ENCODE measurements around the gene GRM4. TPM values are rescaled to one million over a fixed set of nuclear protein-coding genes. Genes with fewer than 3 reads are reported as not detected.

The GRM4 gene
- total RNA-seq, 4 donors from 2014 or later = not detected

GRCh38 chr6:34022250-34022872 is 123.5 kb downstream of the GRM4 start:
- TF ChIP-seq, protein P1, sequence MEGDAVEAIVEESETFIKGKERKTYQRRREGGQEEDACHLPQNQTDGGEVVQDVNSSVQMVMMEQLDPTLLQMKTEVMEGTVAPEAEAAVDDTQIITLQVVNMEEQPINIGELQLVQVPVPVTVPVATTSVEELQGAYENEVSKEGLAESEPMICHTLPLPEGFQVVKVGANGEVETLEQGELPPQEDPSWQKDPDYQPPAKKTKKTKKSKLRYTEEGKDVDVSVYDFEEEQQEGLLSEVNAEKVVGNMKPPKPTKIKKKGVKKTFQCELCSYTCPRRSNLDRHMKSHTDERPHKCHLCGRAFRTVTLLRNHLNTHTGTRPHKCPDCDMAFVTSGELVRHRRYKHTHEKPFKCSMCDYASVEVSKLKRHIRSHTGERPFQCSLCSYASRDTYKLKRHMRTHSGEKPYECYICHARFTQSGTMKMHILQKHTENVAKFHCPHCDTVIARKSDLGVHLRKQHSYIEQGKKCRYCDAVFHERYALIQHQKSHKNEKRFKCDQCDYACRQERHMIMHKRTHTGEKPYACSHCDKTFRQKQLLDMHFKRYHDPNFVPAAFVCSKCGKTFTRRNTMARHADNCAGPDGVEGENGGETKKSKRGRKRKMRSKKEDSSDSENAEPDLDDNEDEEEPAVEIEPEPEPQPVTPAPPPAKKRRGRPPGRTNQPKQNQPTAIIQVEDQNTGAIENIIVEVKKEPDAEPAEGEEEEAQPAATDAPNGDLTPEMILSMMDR (IDR thresholded peaks at IDR 0.05; ENCODE audit: low read depth) = no peak

DNA sequence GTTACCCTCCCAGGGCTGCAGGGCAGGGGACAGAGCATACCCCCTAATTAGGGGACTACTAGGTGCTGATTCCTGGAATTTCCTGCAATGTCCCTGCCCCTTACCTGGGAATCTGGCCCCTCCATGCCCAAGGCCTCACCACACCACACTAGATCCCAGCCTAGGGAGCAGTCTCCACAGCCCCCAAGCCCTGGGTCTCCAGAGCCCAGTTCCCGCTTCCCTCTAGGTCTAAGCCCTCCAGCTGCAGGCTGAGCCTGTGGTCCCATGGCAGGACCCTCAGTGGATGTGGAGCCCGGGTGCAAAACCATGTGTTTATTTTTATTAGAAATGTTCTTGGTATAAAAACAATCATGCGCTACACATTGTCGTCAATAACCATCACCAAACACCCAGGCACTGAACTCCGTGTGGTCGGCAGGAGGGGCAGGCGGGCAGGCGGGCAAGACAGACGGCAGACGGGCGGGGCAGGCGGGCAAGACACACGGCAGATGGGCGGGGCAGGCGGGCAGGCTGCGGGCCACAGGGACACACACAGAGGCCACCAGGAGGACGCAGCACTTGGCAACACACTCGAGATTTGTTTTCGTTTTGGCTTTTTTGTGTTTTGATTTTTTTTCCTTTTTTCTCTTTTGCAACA is 124.2 kb downstream of the GRM4 start:
- TF ChIP-seq, protein P1 (IDR thresholded peaks at IDR 0.05; ENCODE audit: low read depth) = no peak

DNA sequence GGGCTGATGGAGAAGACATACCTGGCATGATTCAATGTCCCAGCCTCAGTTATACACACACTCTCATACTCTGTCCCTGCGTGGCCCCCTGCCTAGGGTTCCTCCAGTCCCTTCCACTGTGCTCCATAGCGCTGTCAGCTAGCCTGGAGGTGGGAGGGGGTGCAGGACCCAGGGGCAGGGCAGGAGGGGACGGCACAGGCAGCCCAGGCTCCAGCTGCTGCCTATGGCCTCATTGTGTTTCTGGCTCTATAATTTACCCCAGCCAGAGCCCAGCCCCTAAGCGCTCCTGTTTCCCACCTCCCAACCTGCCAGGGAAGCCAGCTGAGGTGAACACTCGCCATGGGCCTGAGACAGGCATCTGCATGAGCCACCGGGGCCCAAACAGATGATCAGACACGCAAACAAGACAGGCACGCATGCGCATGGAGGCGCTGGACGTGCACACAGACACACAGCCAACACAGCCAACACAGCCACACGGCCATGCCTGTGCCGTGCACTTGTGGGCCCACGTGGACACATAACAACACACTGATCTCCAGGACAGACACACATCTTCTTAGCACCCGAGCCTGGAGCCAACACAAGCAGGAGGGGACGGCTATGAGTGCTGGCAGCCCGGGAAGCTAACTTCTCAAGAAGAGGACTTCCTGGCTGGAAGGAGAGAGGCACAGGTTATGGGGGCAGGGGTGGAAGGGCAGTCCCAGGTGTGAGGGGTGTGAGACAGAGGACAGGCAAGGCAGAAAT is 124.9 kb downstream of the GRM4 start:
- TF ChIP-seq, protein P1 (IDR thresholded peaks at IDR 0.05; ENCODE audit: low read depth) = no peak

GRCh38 chr6:34020278-34020677 is 125.6 kb downstream of the GRM4 start:
- TF ChIP-seq, protein P1 (IDR thresholded peaks at IDR 0.05; ENCODE audit: low read depth) = no peak

GRCh38 chr6:34018961-34019606 is 126.8 kb downstream of the GRM4 start:
- TF ChIP-seq, protein P1 (IDR thresholded peaks at IDR 0.05; ENCODE audit: low read depth) = no peak

DNA sequence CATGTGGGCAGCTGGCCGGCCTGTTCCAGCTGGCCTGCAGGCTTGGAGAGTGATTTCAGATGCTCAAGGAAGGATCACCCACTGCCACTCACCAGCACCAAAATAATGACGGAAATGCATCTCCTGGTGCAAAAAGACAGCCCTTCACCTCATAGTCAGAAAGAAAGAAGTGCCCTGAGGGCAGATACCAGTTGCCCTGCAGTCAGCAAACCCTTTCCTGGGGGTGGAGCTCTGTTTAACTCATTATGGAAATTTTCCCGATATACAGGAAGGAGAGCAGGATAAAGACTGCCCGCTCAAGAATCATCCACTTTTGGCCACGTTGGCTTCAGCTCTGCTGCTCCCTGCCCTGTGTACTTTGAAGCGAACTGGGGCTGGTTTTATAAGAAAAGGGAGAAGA is 127.9 kb downstream of the GRM4 start:
- TF ChIP-seq, protein P1 (IDR thresholded peaks at IDR 0.05; ENCODE audit: low read depth) = no peak
